ENCODE measurements around the gene BIN2.

The BIN2 gene

GRCh38 chr12:51361161-51362016 lies 37.4 kb upstream of the BIN2 start:
- H3K9me3 ChIP-seq (ENCODE audit: control insufficient read depth, insufficient read depth, low read length), result no peaks in the 10 kb centered on the region
- H3K36me3 ChIP-seq (ENCODE audit: control insufficient read depth, insufficient read depth, low read length), result peaks cover 11% of the 10 kb centered on the region
- H3K27me3 ChIP-seq (ENCODE audit: control insufficient read depth, insufficient read depth, low read length), result no peaks in the 10 kb centered on the region
- H3K9ac ChIP-seq (ENCODE audit: low read depth, low read length), result no peak overlapping the region
- H3K4me1 ChIP-seq (ENCODE audit: control insufficient read depth, insufficient read depth, low read length), result no peaks in the 10 kb centered on the region
- H3K4me3 ChIP-seq (ENCODE audit: low read depth, low read length), result no peak overlapping the region

- H3K9me3 ChIP-seq (ENCODE audit: control insufficient read depth, insufficient read depth, low read length), result no peaks in the 10 kb centered on the region
- H3K27me3 ChIP-seq (ENCODE audit: control insufficient read depth, insufficient read depth, low read length), result no peaks in the 10 kb centered on the region
- H3K9ac ChIP-seq (ENCODE audit: low read depth, low read length), result no peak overlapping the region
- H3K36me3 ChIP-seq (ENCODE audit: control insufficient read depth, insufficient read depth, low read length), result peaks cover 11% of the 10 kb centered on the region
- no peaks in the 10 kb centered on the region for H3K4me1 ChIP-seq (ENCODE audit: control insufficient read depth, insufficient read depth, low read length)
- H3K4me3 ChIP-seq (ENCODE audit: low read depth, low read length), result no peak overlapping the region
Observed at GRCh38 chr12:51360315-51360714, 36.3 kb upstream of the BIN2 start.

GRCh38 chr12:51359851-51360250 lies 35.9 kb upstream of the BIN2 start:
- Histone ChIP-seq H3K27me3 (ENCODE audit: control insufficient read depth, insufficient read depth, low read length) (no peaks in the 10 kb centered on the region), H3K9ac (ENCODE audit: low read depth, low read length) (no peak overlapping the region), H3K4me3 (ENCODE audit: low read depth, low read length) (no peak overlapping the region), H3K36me3 (ENCODE audit: control insufficient read depth, insufficient read depth, low read length) (peaks cover 13% of the 10 kb centered on the region), H3K9me3 (ENCODE audit: control insufficient read depth, insufficient read depth, low read length) (no peaks in the 10 kb centered on the region), H3K4me1 (ENCODE audit: control insufficient read depth, insufficient read depth, low read length) (no peaks in the 10 kb centered on the region)

GRCh38 chr12:51358496-51358895 lies 34.5 kb upstream of the BIN2 start:
- Histone ChIP-seq H3K36me3 (ENCODE audit: control insufficient read depth, insufficient read depth, low read length) (peaks cover 16% of the 10 kb centered on the region), H3K4me3 (ENCODE audit: low read depth, low read length) (no peak overlapping the region), H3K9me3 (ENCODE audit: control insufficient read depth, insufficient read depth, low read length) (no peaks in the 10 kb centered on the region), H3K9ac (ENCODE audit: low read depth, low read length) (no peak overlapping the region), H3K27me3 (ENCODE audit: control insufficient read depth, insufficient read depth, low read length) (no peaks in the 10 kb centered on the region), H3K4me1 (ENCODE audit: control insufficient read depth, insufficient read depth, low read length) (no peaks in the 10 kb centered on the region)

- H3K9ac ChIP-seq (ENCODE audit: low read depth, low read length), result no peak overlapping the region
- H3K36me3 ChIP-seq (ENCODE audit: control insufficient read depth, insufficient read depth, low read length), result peaks cover 14% of the 10 kb centered on the region
- no peaks in the 10 kb centered on the region for H3K9me3 ChIP-seq (ENCODE audit: control insufficient read depth, insufficient read depth, low read length)
- no peaks in the 10 kb centered on the region for H3K4me1 ChIP-seq (ENCODE audit: control insufficient read depth, insufficient read depth, low read length)
- no peak overlapping the region for H3K4me3 ChIP-seq (ENCODE audit: low read depth, low read length)
- no peaks in the 10 kb centered on the region for H3K27me3 ChIP-seq (ENCODE audit: control insufficient read depth, insufficient read depth, low read length)
Observed at GRCh38 chr12:51357374-51358047, 33.5 kb upstream of the BIN2 start.

GRCh38 chr12:51351913-51352532 lies 28.0 kb upstream of the BIN2 start:
- Histone ChIP-seq H3K4me3 (ENCODE audit: low read depth, low read length) (no peak overlapping the region), H3K9ac (ENCODE audit: low read depth, low read length) (no peak overlapping the region), H3K27me3 (ENCODE audit: control insufficient read depth, insufficient read depth, low read length) (no peaks in the 10 kb centered on the region), H3K4me1 (ENCODE audit: control insufficient read depth, insufficient read depth, low read length) (peaks cover 6% of the 10 kb centered on the region), H3K36me3 (ENCODE audit: control insufficient read depth, insufficient read depth, low read length) (peaks cover 5% of the 10 kb centered on the region), H3K9me3 (ENCODE audit: control insufficient read depth, insufficient read depth, low read length) (no peaks in the 10 kb centered on the region)

GRCh38 chr12:51349026-51349425 lies 25.1 kb upstream of the BIN2 start:
- no peaks in the 10 kb centered on the region for H3K36me3 ChIP-seq (ENCODE audit: control insufficient read depth, insufficient read depth, low read length)
- no peaks in the 10 kb centered on the region for H3K27me3 ChIP-seq (ENCODE audit: control insufficient read depth, insufficient read depth, low read length)
- H3K4me3 ChIP-seq (ENCODE audit: low read depth, low read length), result no peak overlapping the region
- no peak overlapping the region for H3K9ac ChIP-seq (ENCODE audit: low read depth, low read length)
- peaks cover 6% of the 10 kb centered on the region for H3K4me1 ChIP-seq (ENCODE audit: control insufficient read depth, insufficient read depth, low read length)
- no peaks in the 10 kb centered on the region for H3K9me3 ChIP-seq (ENCODE audit: control insufficient read depth, insufficient read depth, low read length)

GRCh38 chr12:51348116-51348515 lies 24.1 kb upstream of the BIN2 start:
- Histone ChIP-seq H3K9me3 (ENCODE audit: control insufficient read depth, insufficient read depth, low read length) (no peaks in the 10 kb centered on the region), H3K27me3 (ENCODE audit: control insufficient read depth, insufficient read depth, low read length) (no peaks in the 10 kb centered on the region), H3K4me1 (ENCODE audit: control insufficient read depth, insufficient read depth, low read length) (peaks cover 6% of the 10 kb centered on the region), H3K9ac (ENCODE audit: low read depth, low read length) (no peak overlapping the region), H3K36me3 (ENCODE audit: control insufficient read depth, insufficient read depth, low read length) (no peaks in the 10 kb centered on the region), H3K4me3 (ENCODE audit: low read depth, low read length) (no peak overlapping the region)

- Histone ChIP-seq H3K4me3 (ENCODE audit: low read depth, low read length) (no peak within 1 kb of the TSS), H3K27me3 (ENCODE audit: control insufficient read depth, insufficient read depth, low read length) (no peaks in the 10 kb centered on the region), H3K9ac (ENCODE audit: low read depth, low read length) (no peak within 1 kb of the TSS), H3K9me3 (ENCODE audit: control insufficient read depth, insufficient read depth, low read length) (no peaks in the 10 kb centered on the region), H3K36me3 (ENCODE audit: control insufficient read depth, insufficient read depth, low read length) (no peaks in the 10 kb centered on the region), H3K4me1 (ENCODE audit: control insufficient read depth, insufficient read depth, low read length) (peaks cover 2% of the 10 kb centered on the region)
Observed at GRCh38 chr12:51346581-51346980, 22.6 kb upstream of the BIN2 start, which contains the start of gene CELA1. CELA1 (minus strand) TSS chr12:51346679; CDS start chr12:51346638, 41 bp downstream.

- H3K27me3 ChIP-seq (ENCODE audit: control insufficient read depth, insufficient read depth, low read length), result no peaks in the 10 kb centered on the region
- H3K36me3 ChIP-seq (ENCODE audit: control insufficient read depth, insufficient read depth, low read length), result no peaks in the 10 kb centered on the region
- H3K4me1 ChIP-seq (ENCODE audit: control insufficient read depth, insufficient read depth, low read length), result no peaks in the 10 kb centered on the region
- H3K4me3 ChIP-seq (ENCODE audit: low read depth, low read length), result no peak overlapping the region
- no peak overlapping the region for H3K9ac ChIP-seq (ENCODE audit: low read depth, low read length)
- H3K9me3 ChIP-seq (ENCODE audit: control insufficient read depth, insufficient read depth, low read length), result no peaks in the 10 kb centered on the region
Observed at GRCh38 chr12:51345681-51346080, 21.7 kb upstream of the BIN2 start.

- Histone ChIP-seq H3K9ac (ENCODE audit: low read depth, low read length) (no peak overlapping the region), H3K4me3 (ENCODE audit: low read depth, low read length) (no peak overlapping the region), H3K27me3 (ENCODE audit: control insufficient read depth, insufficient read depth, low read length) (no peaks in the 10 kb centered on the region), H3K4me1 (ENCODE audit: control insufficient read depth, insufficient read depth, low read length) (no peaks in the 10 kb centered on the region), H3K36me3 (ENCODE audit: control insufficient read depth, insufficient read depth, low read length) (no peaks in the 10 kb centered on the region), H3K9me3 (ENCODE audit: control insufficient read depth, insufficient read depth, low read length) (no peaks in the 10 kb centered on the region)
Observed at GRCh38 chr12:51343201-51343600, 19.2 kb upstream of the BIN2 start.

Data from iPS-15b (cell line).